ENCODE results near the gene CRACR2A.

CRACR2A gene

GRCh38 chr12:3615862-3616261 lies 137.0 kb downstream of the CRACR2A start:
- no peak for DNase-seq (ENCODE audit: low read depth)

GRCh38 chr12:3614806-3615466 lies 138.0 kb downstream of the CRACR2A start:
- DNase-seq (ENCODE audit: low read depth): no peak

- DNase-seq (ENCODE audit: low read depth): no peak
Measured at GRCh38 chr12:3613641-3614395, 139.1 kb downstream of the CRACR2A start.

- no peak for DNase-seq (ENCODE audit: low read depth)
Measured at GRCh38 chr12:3611860-3612703, 140.8 kb downstream of the CRACR2A start.

GRCh38 chr12:3607821-3608220 lies 145.1 kb downstream of the CRACR2A start:
- no peak for DNase-seq (ENCODE audit: low read depth)

GRCh38 chr12:3607039-3607720 lies 145.7 kb downstream of the CRACR2A start:
- DNase-seq (ENCODE audit: low read depth): no peak

- DNase-seq (ENCODE audit: low read depth): no peak
Measured at GRCh38 chr12:3606128-3606527, 146.8 kb downstream of the CRACR2A start.

GRCh38 chr12:3605692-3606091 lies 147.2 kb downstream of the CRACR2A start:
- no peak for DNase-seq (ENCODE audit: low read depth)

- no peak for DNase-seq (ENCODE audit: low read depth)
Measured at GRCh38 chr12:3604748-3605586, 147.9 kb downstream of the CRACR2A start.

GRCh38 chr12:3604286-3604685 lies 148.6 kb downstream of the CRACR2A start:
- no peak for DNase-seq (ENCODE audit: low read depth)

- DNase-seq (ENCODE audit: low read depth): no peak
Measured at GRCh38 chr12:3603576-3603975, 149.3 kb downstream of the CRACR2A start.

- no peak for DNase-seq (ENCODE audit: low read depth)
Measured at GRCh38 chr12:3602488-3602887, 150.4 kb downstream of the CRACR2A start.

GRCh38 chr12:3601461-3602150 lies 151.3 kb downstream of the CRACR2A start:
- no peak for DNase-seq (ENCODE audit: low read depth)

GRCh38 chr12:3600951-3601350 lies 152.0 kb downstream of the CRACR2A start:
- no peak for DNase-seq (ENCODE audit: low read depth)

- no peak for DNase-seq (ENCODE audit: low read depth)
Measured at GRCh38 chr12:3600039-3600720, 152.7 kb downstream of the CRACR2A start.

- no peak for DNase-seq (ENCODE audit: low read depth)
Measured at GRCh38 chr12:3598896-3599860, 153.7 kb downstream of the CRACR2A start.

- DNase-seq (ENCODE audit: low read depth): no peak
Measured at GRCh38 chr12:3597526-3598210, 155.2 kb downstream of the CRACR2A start.

- DNase-seq (ENCODE audit: low read depth): no peak
Measured at GRCh38 chr12:3596703-3597415, 156.1 kb downstream of the CRACR2A start.

Data from activated T-cell treated with anti-CD3 and anti-CD28 coated beads for 24 hours (primary cell).